Measurements from ENCODE around the gene CDH9. TPM values are rescaled to one million over a fixed set of nuclear protein-coding genes. Genes with fewer than 3 reads are reported as not detected.

CDH9 gene
- total and polyA plus RNA-seq, 9 of the 15 experiments (the other 6 are each of a cell fraction or from before 2014, with no cell fraction given) = not detected

DNA sequence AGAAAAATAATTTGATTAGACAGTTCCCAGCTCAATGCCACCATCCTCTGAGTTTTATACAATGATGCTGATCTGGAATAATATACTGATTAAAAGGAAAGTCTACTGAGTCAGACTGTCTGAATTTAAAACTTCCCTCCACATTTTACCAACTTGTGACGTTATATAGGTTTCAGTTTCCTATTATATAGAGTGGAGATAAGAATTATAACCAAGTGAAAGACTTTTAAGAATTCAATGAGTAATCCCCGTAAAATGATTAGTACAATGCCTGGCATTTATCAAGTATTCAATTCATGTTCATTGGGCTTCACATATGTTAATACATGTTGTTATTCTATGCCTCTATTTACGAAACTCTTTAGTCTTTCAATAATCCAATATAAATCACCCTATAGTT lies 166.0 kb downstream of the CDH9 start (continued):
- TF ChIP-seq, protein P1, sequence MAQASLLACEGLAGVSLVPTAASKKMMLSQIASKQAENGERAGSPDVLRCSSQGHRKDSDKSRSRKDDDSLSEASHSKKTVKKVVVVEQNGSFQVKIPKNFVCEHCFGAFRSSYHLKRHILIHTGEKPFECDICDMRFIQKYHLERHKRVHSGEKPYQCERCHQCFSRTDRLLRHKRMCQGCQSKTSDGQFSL (CRISPR knock-in tag; IDR thresholded peaks at IDR 0.05) = no peak
- TF ChIP-seq, protein P1 (tag; IDR thresholded peaks at IDR 0.05) = no peak
- TF ChIP-seq PRPF4 (IDR thresholded peaks at IDR 0.05; ENCODE audit: insufficient read depth, low read depth, low read length, poor library complexity, severe bottlenecking) (no peak), YBX1 (IDR thresholded peaks at IDR 0.05) (no peak), HNRNPLL (IDR thresholded peaks at IDR 0.05; ENCODE audit: low read depth, low read length, poor library complexity, severe bottlenecking) (no peak)
- TF ChIP-seq, protein P2, sequence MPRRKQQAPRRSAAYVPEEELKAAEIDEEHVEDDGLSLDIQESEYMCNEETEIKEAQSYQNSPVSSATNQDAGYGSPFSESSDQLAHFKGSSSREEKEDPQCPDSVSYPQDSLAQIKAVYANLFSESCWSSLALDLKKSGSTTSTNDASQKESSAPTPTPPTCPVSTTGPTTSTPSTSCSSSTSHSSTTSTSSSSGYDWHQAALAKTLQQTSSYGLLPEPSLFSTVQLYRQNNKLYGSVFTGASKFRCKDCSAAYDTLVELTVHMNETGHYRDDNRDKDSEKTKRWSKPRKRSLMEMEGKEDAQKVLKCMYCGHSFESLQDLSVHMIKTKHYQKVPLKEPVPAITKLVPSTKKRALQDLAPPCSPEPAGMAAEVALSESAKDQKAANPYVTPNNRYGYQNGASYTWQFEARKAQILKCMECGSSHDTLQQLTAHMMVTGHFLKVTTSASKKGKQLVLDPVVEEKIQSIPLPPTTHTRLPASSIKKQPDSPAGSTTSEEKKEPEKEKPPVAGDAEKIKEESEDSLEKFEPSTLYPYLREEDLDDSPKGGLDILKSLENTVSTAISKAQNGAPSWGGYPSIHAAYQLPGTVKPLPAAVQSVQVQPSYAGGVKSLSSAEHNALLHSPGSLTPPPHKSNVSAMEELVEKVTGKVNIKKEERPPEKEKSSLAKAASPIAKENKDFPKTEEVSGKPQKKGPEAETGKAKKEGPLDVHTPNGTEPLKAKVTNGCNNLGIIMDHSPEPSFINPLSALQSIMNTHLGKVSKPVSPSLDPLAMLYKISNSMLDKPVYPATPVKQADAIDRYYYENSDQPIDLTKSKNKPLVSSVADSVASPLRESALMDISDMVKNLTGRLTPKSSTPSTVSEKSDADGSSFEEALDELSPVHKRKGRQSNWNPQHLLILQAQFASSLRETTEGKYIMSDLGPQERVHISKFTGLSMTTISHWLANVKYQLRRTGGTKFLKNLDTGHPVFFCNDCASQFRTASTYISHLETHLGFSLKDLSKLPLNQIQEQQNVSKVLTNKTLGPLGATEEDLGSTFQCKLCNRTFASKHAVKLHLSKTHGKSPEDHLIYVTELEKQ (CRISPR knock-in tag; IDR thresholded peaks at IDR 0.05) = no peak

DNA sequence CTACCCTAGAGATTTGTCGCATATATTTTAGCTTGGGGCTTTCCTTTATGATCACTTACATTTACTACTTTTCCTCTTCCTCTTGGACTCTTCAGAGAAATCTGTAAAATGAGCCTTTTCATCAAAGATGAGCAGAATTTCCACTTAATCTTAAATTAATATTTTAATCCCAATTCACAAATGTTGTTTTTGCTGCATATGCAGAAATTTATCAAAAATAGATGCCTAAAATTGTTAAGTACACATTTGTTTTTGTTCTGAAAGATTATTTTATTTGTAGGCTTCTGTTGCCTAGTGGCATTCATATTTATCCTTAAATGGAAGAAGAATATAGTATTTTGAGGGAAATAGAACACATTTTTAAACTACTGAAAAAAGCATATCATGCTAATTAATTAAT lies 168.6 kb downstream of the CDH9 start:
- Histone ChIP-seq H3K27ac (ENCODE audit: extremely low read depth, low read depth, low read length) (no peak overlapping the region), H3K36me3 (ENCODE audit: control insufficient read depth, insufficient read depth, low read length) (no peaks in the 10 kb centered on the region), H3K4me2 (ENCODE audit: insufficient read depth, low read length) (no peak overlapping the region), H3K4me3 (no peak overlapping the region), H2AFZ (ENCODE audit: low read depth, low read length) (no peak overlapping the region), H3K9ac (ENCODE audit: insufficient read depth in 1 of 2, low read depth in 2 of 2, low read length in 2 of 2) (no peak overlapping the region), H3K9me1 (ENCODE audit: control insufficient read depth, insufficient read depth, low read length) (no peaks in the 10 kb centered on the region), H3K9me3 (replicated peaks; ENCODE audit: control insufficient read depth, insufficient read depth, low read depth, low read length) (no peaks in the 10 kb centered on the region), H3K27me3 (ENCODE audit: control insufficient read depth in 2 of 2, insufficient read depth in 2 of 2, low read length in 2 of 2) (no peaks in the 10 kb centered on the region), H4K20me1 (replicated peaks; ENCODE audit: control insufficient read depth, insufficient read depth, low read length) (no peaks in the 10 kb centered on the region), H3K79me2 (ENCODE audit: control insufficient read depth, insufficient read depth, low read length) (no peaks in the 10 kb centered on the region), H3K4me1 (replicated peaks in 1 of 2; ENCODE audit: control insufficient read depth in 2 of 2, insufficient read depth in 2 of 2, low read length in 2 of 2) (no peaks in the 10 kb centered on the region)
- DNase-seq (ENCODE audit: extremely low read depth in 1 of 4, low spot score in 3 of 4) = no peak
- intact Hi-C loops (cut with micrococcal nuclease) = no loop called here
- ATAC-seq = no peak
- CTCF ChIA-PET (ENCODE audit: low intra/inter-chr PET ratio) = no interaction called here
- in situ Hi-C loops (cut with MboI) = no loop called here
- 0% methylated on average over 1 of the region's 1 CpG for WGBS (ENCODE audit: insufficient coverage, low coverage, missing lambda C conversion rate)
- FAIRE-seq = no peak
- TF ChIP-seq ZNF316 (IDR thresholded peaks at IDR 0.05) (peak; percentile 57), RBM22 (IDR thresholded peaks at IDR 0.05; ENCODE audit: low read depth, low read length, poor library complexity, severe bottlenecking) (no peak), GTF2E2 (tag; IDR thresholded peaks at IDR 0.05) (no peak), MTF1 (CRISPR knock-in tag; IDR thresholded peaks at IDR 0.05; ENCODE audit: borderline replicate concordance) (no peak)
- BruUV-seq (replicated peaks) = no TSS peak
- POLR2A ChIA-PET = no interaction called here
